HL-60/S4 treated with retinoic acid at 250 ng/mL for 4 days and 3 days (cell line): ENCODE measurements around the gene TCF21.
"Not testable (repeated sequence)": the region's sequence is repeated elsewhere in the genome, so short reads cannot be mapped to it uniquely, and the experiment has no call there.

Source experiments
- in situ Hi-C: fragments of 300-500 bp; cut with MboI; formaldehyde crosslinking; loops from 2 replicates; pipeline ENCODE4 v1.7.0; 2022; ENCODE audit warnings: low sequenced_read_pairs

TCF21 gene

DNA sequence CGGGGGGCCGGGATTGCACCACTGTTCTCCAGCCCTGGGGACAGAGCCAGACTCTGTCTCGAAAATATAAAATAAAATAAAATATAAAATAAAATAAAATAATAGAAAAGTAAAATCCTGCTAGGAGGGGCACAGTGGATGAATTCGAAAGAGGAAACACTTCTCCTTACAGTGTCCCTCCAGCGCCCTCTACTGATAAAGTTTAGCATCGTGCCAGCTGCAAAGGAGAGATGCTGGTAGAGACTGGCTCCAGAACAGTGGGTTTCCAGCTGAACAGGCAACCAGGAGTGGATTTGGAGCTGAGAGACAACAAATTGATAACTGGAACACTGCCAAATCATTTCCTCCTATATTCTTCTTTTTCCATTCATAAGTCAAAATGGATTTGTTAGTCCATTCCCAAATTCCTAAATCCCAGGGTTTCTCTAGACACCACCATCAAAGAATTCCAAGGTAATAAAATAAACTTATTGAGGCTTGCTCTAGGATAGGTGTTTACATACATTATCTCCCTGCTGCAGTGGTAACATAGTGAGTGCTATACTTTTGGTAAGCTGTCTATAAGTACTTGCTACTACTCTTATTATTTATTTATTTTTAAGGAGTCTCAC, 32.4 kb downstream of the TCF21 start:
- in situ Hi-C loops = loop anchor here (10.0 kb wide), 1 partner anchor 173 kb away; no protein-coding TSS in a partner anchor

DNA sequence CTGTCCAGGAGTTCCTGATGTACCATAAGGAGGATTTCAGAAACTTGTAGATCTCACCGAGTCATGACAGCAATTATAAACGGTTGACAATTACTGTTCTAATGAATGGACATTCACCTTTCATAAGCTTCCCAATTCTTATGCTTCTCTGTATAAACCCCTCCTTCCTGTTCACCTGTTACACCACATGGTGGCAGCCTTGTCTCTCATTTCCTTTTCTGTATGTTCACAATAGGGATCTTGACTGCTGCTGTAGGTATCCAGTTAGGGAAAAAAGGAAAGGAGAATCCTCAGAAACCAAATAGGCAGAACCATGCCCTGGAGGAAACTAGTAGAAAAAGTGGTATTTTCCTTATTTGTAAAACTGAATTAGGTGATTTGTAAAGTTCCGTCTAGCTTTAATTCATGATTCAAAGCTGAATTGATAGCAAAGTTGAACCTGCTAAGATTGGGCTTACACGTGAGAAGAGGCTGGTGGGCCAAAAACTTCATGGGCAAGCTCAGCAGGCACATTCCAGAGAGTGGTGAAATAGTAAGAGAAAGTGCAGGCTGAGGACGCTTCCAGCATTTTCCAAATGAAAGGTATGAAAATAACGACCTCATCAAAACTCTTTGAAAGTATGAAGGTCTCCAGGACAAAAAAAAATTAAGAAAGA, 35.2 kb downstream of the TCF21 start:
- in situ Hi-C loops = loop anchor here (10.0 kb wide), 1 partner anchor 171 kb away; no protein-coding TSS in a partner anchor

DNA sequence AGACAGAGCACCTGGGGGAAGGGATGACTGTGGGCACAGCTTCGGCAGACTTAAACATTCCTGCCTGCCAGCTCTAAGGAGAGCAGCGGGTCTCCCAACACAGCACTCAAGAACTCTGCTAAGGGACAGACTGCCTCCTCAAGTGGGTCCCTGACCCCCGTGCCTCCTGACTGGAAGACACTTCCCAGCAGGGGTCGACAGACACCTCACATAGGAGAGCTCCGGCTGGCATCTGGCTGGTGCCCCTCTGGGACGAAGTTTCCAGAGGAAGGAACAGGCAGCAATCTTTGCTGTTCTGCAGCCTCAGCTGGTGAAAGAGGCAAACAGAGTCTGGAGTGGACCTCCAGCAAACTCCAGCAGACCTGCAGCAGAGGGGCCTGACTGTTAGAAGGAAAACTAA, 42.3 kb downstream of the TCF21 start:
- in situ Hi-C loops = not testable (repeated sequence)

DNA sequence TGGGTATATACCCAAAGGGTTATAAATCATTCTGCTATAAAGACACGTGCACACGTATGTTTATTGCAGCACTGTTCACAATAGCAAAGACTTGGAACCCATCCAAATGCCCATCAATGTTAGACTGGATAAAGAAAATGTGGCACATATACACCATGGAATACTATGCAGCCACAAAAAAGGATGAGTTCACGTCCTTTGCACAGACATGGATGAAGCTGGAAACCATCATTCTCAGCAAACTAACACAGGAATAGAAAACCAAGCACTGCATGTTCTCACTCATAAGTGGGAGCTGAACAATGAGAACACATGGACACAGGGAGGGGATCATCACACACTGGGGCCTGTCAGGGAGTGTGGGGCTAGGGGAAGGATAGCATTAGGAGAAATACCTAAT, 47.4 kb downstream of the TCF21 start:
- in situ Hi-C loops = not testable (repeated sequence)

DNA sequence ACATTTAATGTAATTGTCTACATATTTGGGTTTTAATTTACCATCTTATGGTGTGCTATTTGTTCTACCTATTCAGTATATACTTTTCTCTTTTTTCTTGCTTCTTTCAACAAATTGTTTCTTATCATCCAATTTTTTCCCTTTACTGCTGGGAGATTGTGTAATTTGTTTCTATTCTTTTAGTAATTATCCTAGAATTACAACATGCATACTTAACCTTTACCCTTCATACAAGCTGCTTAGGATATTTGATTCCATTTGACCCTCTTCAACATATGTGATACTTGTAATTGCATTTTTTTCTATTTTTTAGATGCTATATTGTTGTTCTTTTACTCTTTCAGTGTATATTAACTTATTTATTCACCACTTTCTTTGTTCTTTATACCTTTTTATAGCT, 49.0 kb downstream of the TCF21 start:
- in situ Hi-C loops = no loop called here

DNA sequence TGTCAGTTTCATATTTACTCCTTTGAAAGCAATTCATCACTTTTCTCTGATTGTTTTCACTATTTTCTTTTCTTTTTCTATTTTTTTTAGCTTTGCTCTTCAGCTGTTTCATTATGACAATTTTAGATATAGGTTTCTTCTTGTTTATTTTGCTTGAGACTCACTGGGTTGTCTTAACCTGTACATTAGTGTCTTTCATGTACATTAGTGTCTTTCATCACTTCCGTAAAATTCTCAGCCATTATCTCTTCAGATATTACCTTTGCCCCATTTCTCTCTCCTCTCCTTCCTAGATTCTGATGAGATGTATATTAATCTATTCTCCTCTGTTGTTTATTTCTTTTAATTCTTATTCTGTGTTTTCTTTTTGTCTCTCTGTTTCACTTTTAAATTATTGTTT, 49.6 kb downstream of the TCF21 start:
- in situ Hi-C loops = no loop called here

DNA sequence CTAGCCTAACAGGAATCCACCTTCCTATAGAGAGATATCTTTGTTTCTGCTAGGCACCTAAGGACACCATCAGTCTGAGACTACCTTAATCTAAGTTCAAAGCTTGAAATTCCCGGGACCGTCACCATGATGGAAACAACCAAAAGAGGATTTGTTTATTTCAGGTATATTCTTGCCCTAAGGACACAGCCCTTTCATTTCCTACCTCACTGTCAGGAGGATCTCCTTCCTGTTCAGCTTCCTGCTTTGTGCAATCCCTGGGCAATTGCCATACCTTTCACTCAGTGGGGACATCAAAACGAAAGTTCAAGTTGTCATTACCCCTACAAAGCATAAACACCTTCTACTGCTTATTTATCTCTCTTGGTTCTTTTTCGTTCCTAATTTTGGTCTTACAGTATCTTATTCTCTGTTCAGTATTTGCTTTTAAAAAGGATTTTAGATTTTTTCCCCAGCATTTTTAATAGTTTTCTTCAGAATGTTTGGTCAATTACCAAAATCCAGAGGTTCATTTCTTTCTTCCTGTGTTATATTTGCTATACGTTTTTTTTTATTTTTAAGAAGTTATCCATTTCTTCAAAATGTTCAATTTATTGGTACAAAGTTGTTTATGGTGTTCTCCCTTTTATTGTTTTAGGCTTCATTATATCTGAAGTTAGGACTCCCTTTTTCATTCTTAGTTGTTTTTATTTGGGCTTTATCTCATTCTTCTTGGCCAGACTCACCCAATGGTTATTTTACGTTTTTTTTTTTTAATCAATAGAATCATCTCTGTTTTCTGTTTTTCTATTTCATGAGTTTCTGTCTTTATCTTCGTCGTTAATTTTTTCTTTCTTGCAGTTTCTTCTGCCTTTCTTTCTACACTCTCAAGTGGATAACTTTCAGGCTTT, 51.1 kb downstream of the TCF21 start:
- in situ Hi-C loops = no loop called here
